Measurements from ENCODE around the gene AQP7.

AQP7 gene

GRCh38 chr9:33340186-33340585 is 62.2 kb downstream of the AQP7 start (continued):
- no peak for TF ChIP-seq ZBTB6 (tag by site-specific recombination; IDR thresholded peaks at IDR 0.05)

Data from HEK293 (cell line).